ENCODE measurements around the gene COBLL1.

The COBLL1 gene

DNA sequence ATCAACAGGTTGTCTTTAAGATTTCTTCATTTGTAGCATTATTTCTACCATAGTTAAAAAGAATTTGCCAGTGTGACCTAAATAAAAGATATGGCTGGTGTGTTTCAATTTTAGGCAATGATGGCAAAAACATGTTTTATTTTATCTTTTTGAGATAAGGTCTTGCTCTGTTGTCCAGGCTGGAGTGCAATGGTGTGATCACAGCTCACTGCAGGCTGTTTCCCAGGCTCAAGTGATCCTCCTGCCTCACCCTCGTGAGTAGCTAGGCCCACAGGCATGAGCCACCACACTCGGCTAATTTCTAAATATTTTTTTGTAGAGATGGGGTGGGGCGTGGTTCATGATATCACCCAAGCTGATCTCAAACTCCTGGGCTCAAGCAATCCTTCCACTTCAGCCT is 47.0 kb upstream of the COBLL1 start:
- TF ChIP-seq SCRT2 (tag by site-specific recombination; IDR thresholded peaks at IDR 0.05), result peak; percentile 47; the same call in 1 of the 2 replicates
- TF ChIP-seq, protein P1, sequence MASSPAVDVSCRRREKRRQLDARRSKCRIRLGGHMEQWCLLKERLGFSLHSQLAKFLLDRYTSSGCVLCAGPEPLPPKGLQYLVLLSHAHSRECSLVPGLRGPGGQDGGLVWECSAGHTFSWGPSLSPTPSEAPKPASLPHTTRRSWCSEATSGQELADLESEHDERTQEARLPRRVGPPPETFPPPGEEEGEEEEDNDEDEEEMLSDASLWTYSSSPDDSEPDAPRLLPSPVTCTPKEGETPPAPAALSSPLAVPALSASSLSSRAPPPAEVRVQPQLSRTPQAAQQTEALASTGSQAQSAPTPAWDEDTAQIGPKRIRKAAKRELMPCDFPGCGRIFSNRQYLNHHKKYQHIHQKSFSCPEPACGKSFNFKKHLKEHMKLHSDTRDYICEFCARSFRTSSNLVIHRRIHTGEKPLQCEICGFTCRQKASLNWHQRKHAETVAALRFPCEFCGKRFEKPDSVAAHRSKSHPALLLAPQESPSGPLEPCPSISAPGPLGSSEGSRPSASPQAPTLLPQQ (tag by site-specific recombination; IDR thresholded peaks at IDR 0.05), result no peak

DNA sequence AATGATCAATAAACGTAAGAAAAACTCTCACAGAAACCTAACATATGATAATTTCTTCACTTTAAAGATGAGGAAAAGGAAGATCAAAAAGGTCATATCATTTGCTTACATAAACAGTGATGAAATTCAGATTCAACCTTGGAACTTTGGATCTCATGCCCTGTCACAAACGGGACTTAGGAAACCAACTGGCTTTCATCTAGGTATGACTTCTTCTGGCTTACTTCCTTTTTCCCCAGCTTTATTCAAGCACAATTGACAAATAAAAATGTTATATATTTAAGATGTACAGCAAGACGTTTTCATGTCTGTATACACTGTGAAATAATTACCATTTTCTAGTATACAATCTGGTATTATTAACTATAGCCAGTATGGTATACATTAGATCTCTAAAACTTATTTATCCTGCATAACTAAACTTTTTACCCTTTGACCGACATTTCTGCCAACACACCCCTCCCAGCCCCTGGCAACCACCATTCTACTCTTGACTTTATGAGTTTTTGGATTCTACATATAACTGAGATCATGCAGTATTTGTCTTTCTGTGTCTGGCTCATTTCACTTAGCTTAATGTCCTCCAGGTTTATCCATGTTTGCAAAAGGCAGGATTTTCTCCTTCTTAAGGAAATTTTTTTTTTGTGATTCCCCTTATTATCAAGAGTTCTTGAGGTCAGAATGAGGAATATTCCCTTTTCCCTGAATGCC is 46.0 kb upstream of the COBLL1 start:
- Histone ChIP-seq H3K27ac (ENCODE audit: extremely low read depth, low read depth, low read length) (no peak overlapping the region), H3K9me3 (ENCODE audit: control insufficient read depth, insufficient read depth, low read depth, low read length) (no peaks in the 10 kb centered on the region), H3K4me3 (ENCODE audit: low read depth, low read length) (no peak overlapping the region), H3K36me3 (ENCODE audit: control insufficient read depth in 2 of 2, insufficient read depth in 1 of 2, low read length in 2 of 2) (no peaks in the 10 kb centered on the region), H3K4me1 (ENCODE audit: control insufficient read depth, insufficient read depth, low read length) (0 out of 2 replicates have a peak, but pooled peaks cover 3% of the 10 kb centered on the region)
- TF ChIP-seq ZNF610 (tag by site-specific recombination; IDR thresholded peaks at IDR 0.05; ENCODE audit: borderline replicate concordance) (no peak), ZNF777 (tag by site-specific recombination; IDR thresholded peaks at IDR 0.05; ENCODE audit: borderline replicate concordance) (no peak), KLF9 (tag by site-specific recombination; IDR thresholded peaks at IDR 0.05; ENCODE audit: low read depth) (no peak), ZNF830 (tag by site-specific recombination; IDR thresholded peaks at IDR 0.05; ENCODE audit: low read depth) (no peak), GLI2 (tag by site-specific recombination; IDR thresholded peaks at IDR 0.05; ENCODE audit: borderline replicate concordance, low read depth) (no peak), ZNF354C (tag by site-specific recombination; IDR thresholded peaks at IDR 0.05; ENCODE audit: borderline replicate concordance, low read depth) (no peak), GLIS1 (tag by site-specific recombination; IDR thresholded peaks at IDR 0.05) (no peak), ZNF311 (tag by site-specific recombination; IDR thresholded peaks at IDR 0.05; ENCODE audit: borderline replicate concordance) (no peak), ZFP3 (tag by site-specific recombination; IDR thresholded peaks at IDR 0.05; ENCODE audit: low read depth) (no peak), SETDB1 (IDR thresholded peaks at IDR 0.05; ENCODE audit: insufficient read length, low read length) (no peak), ZSCAN16 (tag by site-specific recombination; IDR thresholded peaks at IDR 0.05) (no peak), KLF7 (tag by site-specific recombination; IDR thresholded peaks at IDR 0.05; ENCODE audit: borderline replicate concordance) (no peak), ZFP69B (tag by site-specific recombination; IDR thresholded peaks at IDR 0.05) (no peak), ZNF335 (tag by site-specific recombination; conservative IDR thresholded peaks at IDR 0.05) (no peak), ZNF600 (tag by site-specific recombination; IDR thresholded peaks at IDR 0.05) (no peak), ZNF792 (tag by site-specific recombination; IDR thresholded peaks at IDR 0.05) (no peak), ZNF24 (tag by site-specific recombination; IDR thresholded peaks at IDR 0.05) (no peak)
- TF ChIP-seq, protein P2, sequence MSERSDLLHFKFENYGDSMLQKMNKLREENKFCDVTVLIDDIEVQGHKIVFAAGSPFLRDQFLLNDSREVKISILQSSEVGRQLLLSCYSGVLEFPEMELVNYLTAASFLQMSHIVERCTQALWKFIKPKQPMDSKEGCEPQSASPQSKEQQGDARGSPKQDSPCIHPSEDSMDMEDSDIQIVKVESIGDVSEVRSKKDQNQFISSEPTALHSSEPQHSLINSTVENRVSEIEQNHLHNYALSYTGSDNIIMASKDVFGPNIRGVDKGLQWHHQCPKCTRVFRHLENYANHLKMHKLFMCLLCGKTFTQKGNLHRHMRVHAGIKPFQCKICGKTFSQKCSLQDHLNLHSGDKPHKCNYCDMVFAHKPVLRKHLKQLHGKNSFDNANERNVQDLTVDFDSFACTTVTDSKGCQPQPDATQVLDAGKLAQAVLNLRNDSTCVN (tag by site-specific recombination; optimal IDR thresholded peaks at IDR 0.05), result no peak
- TF ChIP-seq, protein P3, sequence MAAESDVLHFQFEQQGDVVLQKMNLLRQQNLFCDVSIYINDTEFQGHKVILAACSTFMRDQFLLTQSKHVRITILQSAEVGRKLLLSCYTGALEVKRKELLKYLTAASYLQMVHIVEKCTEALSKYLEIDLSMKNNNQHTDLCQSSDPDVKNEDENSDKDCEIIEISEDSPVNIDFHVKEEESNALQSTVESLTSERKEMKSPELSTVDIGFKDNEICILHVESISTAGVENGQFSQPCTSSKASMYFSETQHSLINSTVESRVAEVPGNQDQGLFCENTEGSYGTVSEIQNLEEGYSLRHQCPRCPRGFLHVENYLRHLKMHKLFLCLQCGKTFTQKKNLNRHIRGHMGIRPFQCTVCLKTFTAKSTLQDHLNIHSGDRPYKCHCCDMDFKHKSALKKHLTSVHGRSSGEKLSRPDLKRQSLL (tag by site-specific recombination; IDR thresholded peaks at IDR 0.05), result no peak
- TF ChIP-seq, protein P4, sequence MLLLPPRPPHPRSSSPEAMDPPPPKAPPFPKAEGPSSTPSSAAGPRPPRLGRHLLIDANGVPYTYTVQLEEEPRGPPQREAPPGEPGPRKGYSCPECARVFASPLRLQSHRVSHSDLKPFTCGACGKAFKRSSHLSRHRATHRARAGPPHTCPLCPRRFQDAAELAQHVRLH (tag by site-specific recombination; IDR thresholded peaks at IDR 0.05), result no peak
- CTCF ChIA-PET, result interaction anchor here (0.6 kb wide), 2 partner anchors 9 to 72 kb away, joined by 3 to 4 read pairs; no protein-coding TSS in a partner anchor
- POLR2A ChIA-PET, result no interaction called here

More for the DNA sequence above, 47.0 kb upstream of the COBLL1 start:
- no peaks in the 10 kb centered on the region for H3K9me3 ChIP-seq (ENCODE audit: control insufficient read depth, insufficient read depth, low read depth, low read length)
- H3K36me3 ChIP-seq (ENCODE audit: control insufficient read depth in 2 of 2, insufficient read depth in 1 of 2, low read length in 2 of 2), result no peaks in the 10 kb centered on the region
- CTCF ChIA-PET, result no interaction called here
- no peak overlapping the region for H3K4me3 ChIP-seq (ENCODE audit: low read depth, low read length)
- 0 out of 2 replicates have a peak, but pooled peaks cover 3% of the 10 kb centered on the region for H3K4me1 ChIP-seq (ENCODE audit: control insufficient read depth, insufficient read depth, low read length)
- no peak overlapping the region for H3K27ac ChIP-seq (ENCODE audit: extremely low read depth, low read depth, low read length)
- POLR2A ChIA-PET, result no interaction called here

Measured in HEK293 (cell line).